Ovary (tissue), 9 donors: Measurements from ENCODE around the gene MECP2. TPM values are rescaled to one million over a fixed set of nuclear protein-coding genes. Genes with fewer than 3 reads are reported as not detected.

ENCODE experiments used
- DNase-seq, 5 donors: peaks; one replicate each; pipeline ENCODE4 v3.0.0-alpha.2; 2019 to 2020
- H3K27ac ChIP-seq, 2 donors: fragments of 200-600 bp; one replicate each; pipeline versions ENCODE4 v1.5.1 to v1.8.0; 2019 to 2022
- H3K27me3 ChIP-seq: fragments of 200-600 bp; one replicate; pipeline ENCODE4 v1.8.0; 2022
- H3K36me3 ChIP-seq: fragments of 200-600 bp; sonication (generic); one replicate; pipeline ENCODE4 v1.5.1; 2019
- H3K4me1 ChIP-seq: one replicate; pipeline ENCODE4 v1.8.1; 2013; ENCODE audit warnings: mild to moderate bottlenecking, moderate library complexity; ENCODE audit not compliant: insufficient read depth
- H3K4me3 ChIP-seq: fragments of 200-600 bp; sonication (generic); one replicate; pipeline ENCODE4 v1.5.1; 2017
- H3K9me3 ChIP-seq, 2 donors: fragments of 200-600 bp in 1 of 2; sonication (generic) in 1 of 2; one replicate each; pipeline versions ENCODE4 v1.5.1 to v1.8.1; 2013 to 2019; ENCODE audit warnings: mild to moderate bottlenecking in 1 of 2, moderate library complexity in 1 of 2
- CTCF ChIP-seq, 3 donors: fragments of 450-650 bp in 2 of 3; fragments of 200-600 bp in 1 of 3; IDR thresholded peaks; one replicate each; pipeline versions ENCODE4 v1.5.1 to v1.8.0; 2016 to 2022; ENCODE audit warnings: antibody characterized with exemption in 3 of 3, mild to moderate bottlenecking in 1 of 3
- EP300 ChIP-seq: sonication (generic); formaldehyde crosslinking; IDR thresholded peaks from one replicate; pipeline ENCODE4 v1.6.1; 2017; ENCODE audit warnings: antibody characterized with exemption
- POLR2A ChIP-seq: fragments of 450-650 bp; IDR thresholded peaks from one replicate; pipeline ENCODE4 v1.6.1; 2017; ENCODE audit warnings: antibody characterized with exemption, mild to moderate bottlenecking, moderate library complexity
- WGBS, 3 donors: extraction: QIAGEN DNeasy Blood & Tissue Kit in 1 of 3; methylation state at CpG; one replicate each; pipeline versions ENCODE4 v1.1.5 to v1.1.7; 2013 to 2017; 5-methylcytosine and 5-hydroxymethylcytosine counted together
- intact Hi-C, 4 donors: fragments of 100-400 bp; cut with DNase I; formaldehyde crosslinking; loops; one replicate each; pipeline versions ENCODE4 v1.11.0 to v1.15.1; 2022 to 2023
- microRNA counts: library from miRNA; unstranded; fragments of <30 nt; microRNA quantifications from one replicate; lab custom pipeline; 2016
- microRNA-seq, 3 donors: library from miRNA; unstranded; fragments of <30 nt; microRNA quantifications; one replicate each; pipeline versions ENCODE4 to v1.2.0, GENCODE V29; 2019 to 2020
- polyA plus RNA-seq, 2 donors: library from polyadenylated mRNA; stranded (reverse); fragments of 200-250 nt in 1 of 2; fragments of 350-450 nt in 1 of 2; fragmentation: Illumina TruSeq in 1 of 2; extraction: RNeasy Lipid Tissue Mini Kit (QIAGEN cat#74804) in 1 of 2; gene quantifications; one replicate each; pipeline ENCODE4 v1.2.3, GENCODE V29; 2013 to 2014
- small RNA-seq: library from RNA; depleted of rRNA; stranded (forward); fragments of <200 nt; gene quantifications from one replicate; pipeline ENCODE3, GENCODE V24; 2016
- total RNA-seq, 7 donors: library from RNA; depleted of rRNA in 2 of 7; stranded (reverse); fragments of >200 nt in 2 of 7; fragmentation: NEBNext Ultra II Directional in 3 of 7; extraction: Animal tissue kit (Norgen Biotek cat#: 25700) in 3 of 7; gene quantifications; one replicate each; pipeline versions ENCODE4 v1.1.0 to v1.2.4, GENCODE V29; 2016 to 2023
- donor health status: DM: no; HTN: no; CAD: no; lungs with moderate emphysema.
- donor health status: DM: no; HTN: no; CAD: no.
- donor health status: Bipolar disorder and iron deficiency.
- donor health status: DM: yes; HTN: yes; CAD: no.
- donor health status: DM: no; HTN: no; CAD: no.
- donor health status: DM: yes; HTN: yes; CAD: no.

Gene MECP2
- total and polyA plus RNA-seq, 9 donors = 26.8 to 91.2 (median 62.2) TPM

DNA sequence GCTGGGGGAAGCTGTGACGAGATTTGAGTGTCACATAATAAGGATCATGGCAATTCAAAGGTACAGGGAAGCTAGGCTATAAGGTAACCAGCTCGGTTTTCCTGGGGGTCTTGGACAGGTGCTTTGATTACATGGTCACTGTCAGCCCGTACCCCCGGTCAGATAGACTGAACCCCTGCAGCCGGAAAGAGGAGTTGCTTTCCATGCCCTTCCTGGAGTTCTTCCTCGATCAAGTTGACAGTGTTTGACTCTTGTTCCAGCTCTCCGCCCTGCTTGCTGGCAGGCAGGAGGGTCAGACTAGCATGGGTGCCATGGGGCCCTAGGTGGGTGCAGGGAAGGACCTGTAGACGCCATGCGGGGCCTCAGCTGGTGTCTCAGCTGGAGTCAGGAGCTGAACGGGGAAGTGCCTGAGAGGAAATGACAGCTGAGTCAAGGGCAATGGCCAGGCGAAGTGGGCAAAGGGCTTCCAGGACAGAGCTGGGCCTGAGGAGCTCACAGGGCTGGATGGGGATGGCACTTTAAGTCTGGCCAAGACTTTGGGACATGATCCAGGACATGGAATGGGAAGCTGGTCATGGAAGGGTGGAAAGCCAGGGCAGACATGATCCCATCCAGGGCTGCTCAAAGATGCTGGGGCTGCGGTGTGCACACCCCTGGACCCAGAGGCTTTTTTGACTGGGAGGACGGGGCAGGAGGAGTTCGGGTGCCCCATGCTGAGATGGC, 123.4 kb downstream of the MECP2 start:
- TF ChIP-seq POLR2A (no peak), EP300 (no peak), CTCF (IDR thresholded peaks at IDR 0.05) (no peak)
- H3K4me3 ChIP-seq = no peak overlapping the region
- WGBS, 3 donors = 78 to 80% (median 80%) methylated on average over 14 of the region's 14 CpGs
- no peaks in the 10 kb centered on the region for H3K27me3 ChIP-seq
- H3K36me3 ChIP-seq = no peaks in the 10 kb centered on the region
- DNase-seq = peak in 2 of 5 donors; percentile 27 to 46
- peak overlapping the region in 1 of 2 donors; percentile 4 for H3K27ac ChIP-seq
- H3K9me3 ChIP-seq = no peaks in the 10 kb centered on the region
- intact Hi-C loops = no loop called here
- peaks cover 10% of the 10 kb centered on the region for H3K4me1 ChIP-seq

DNA sequence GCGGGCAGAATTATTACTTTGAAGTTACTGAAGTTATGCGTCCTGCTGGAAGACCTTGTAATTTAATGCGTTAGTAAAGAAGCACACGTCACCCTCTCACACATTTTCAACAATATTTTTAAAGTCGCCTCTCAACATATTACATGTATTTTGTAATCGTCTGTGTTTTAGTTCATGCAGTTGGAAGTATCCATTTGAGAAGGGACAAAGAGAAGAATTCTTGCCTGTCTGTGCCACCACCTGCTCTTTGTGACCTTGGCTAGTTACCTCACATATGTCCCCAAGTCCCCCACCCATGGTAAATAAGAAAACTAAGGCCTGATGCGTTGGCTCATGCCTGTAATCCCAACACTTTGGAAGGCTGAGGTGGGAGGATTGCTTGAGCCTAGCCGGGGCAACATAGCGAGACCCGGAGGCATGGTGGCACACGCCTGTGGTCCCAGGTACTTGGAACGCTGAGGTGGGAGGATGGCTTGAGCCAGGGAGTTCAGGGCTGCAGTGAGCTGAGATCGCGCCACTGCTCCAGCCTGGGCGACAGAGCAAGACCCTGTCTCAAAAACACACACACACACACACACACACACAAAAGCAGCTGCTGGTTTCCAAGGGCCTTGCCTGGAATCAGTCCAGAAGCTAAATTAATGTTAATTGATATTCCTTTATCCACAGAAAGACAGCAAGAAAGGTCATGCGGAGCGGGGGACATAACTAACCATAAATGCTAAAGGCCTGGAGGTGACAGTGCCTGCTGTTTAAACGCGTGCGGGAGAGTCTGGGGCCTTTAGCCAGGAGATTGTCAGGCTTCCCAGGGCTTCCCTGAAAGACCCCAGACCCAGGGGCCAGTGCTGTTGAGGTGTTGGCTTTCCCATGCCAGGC, 124.2 kb downstream of the MECP2 start:
- peak in 2 of 5 donors; percentile 21 to 47 for DNase-seq
- peaks cover 10% of the 10 kb centered on the region for H3K4me1 ChIP-seq
- H3K4me3 ChIP-seq = peak overlapping the region; percentile 83
- H3K27ac ChIP-seq = peak overlapping the region; percentile 100
- H3K27me3 ChIP-seq = no peaks in the 10 kb centered on the region
- no peaks in the 10 kb centered on the region for H3K36me3 ChIP-seq
- intact Hi-C loops = no loop called here
- TF ChIP-seq EP300 (no peak), CTCF (IDR thresholded peaks at IDR 0.05) (no peak), POLR2A (no peak)
- WGBS, 3 donors = 42 to 46% (median 46%) methylated on average over 19 to 20 of the region's 20 CpGs
- H3K9me3 ChIP-seq = no peaks in the 10 kb centered on the region

DNA sequence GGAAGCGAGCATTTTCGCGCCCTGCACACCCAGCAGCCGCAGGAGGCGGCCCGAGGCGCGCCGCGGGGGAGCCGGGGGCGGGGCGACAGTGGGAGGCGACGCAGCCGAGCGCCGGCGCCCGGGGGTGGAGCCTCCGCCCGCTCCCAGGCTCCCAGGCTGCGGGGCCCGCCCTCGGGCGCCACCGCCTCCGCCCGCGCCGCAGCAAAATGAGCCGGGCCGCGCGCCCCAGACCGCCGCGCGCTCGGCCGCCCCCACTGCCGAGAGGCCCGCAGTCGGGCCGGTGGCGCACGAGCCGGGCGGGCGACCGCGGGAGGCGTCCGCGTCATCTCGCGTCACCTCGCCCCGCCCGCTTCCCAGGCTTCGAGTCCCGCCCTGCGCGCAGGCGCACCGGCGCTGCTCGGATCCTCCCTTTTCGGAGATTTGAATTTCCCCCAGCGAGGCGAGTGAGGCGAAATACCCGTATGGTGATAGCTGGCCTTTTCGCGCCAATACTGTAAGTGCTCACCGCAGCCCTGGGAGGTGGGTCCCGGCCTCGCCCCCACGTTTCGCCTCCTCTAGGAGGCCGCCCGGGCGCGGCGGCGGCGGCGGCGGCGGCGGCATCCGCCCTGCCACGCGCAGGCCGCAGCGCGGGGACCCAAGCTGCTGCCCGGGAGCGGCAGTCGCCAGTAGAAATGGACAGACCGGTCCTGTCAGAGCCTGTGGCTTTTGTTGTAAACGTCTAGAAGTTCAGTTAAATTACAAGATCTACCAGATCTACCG, 125.0 kb downstream of the MECP2 start, which contains the start of gene TMEM187:
TMEM187 (plus strand) TSS at position 387 of the 759 bp plus-strand sequence. CDS start 9,309 bp downstream, outside the sequence.
- intact Hi-C loops = no loop called here
- no peaks in the 10 kb centered on the region for H3K36me3 ChIP-seq
- no peaks in the 10 kb centered on the region for H3K9me3 ChIP-seq
- H3K4me1 ChIP-seq = peaks cover 10% of the 10 kb centered on the region
- H3K4me3 ChIP-seq = peak within 1 kb of the TSS; percentile 83
- WGBS, 3 donors = 3 to 7% (median 7%) methylated on average over 49 to 103 of the region's 103 CpGs
- H3K27me3 ChIP-seq = no peaks in the 10 kb centered on the region
- H3K27ac ChIP-seq = peak within 1 kb of the TSS; percentile 100
- peak; percentile 88 to 93 (median 92) for DNase-seq
- TF ChIP-seq POLR2A = peak; percentile 78
- peak in 1 of 3 donors; percentile 6 for TF ChIP-seq CTCF (IDR thresholded peaks at IDR 0.05)
- TF ChIP-seq EP300 = no peak

MicroRNA genes within 50 kb of the gene (microRNA counts, 767-probe panel; counts per million panel counts)
- microRNA hsa-miR-718 (lab: Ali Mortazavi, UCI) = 530 counts per million, percentile 78 among the panel's probes with 10 or more counts

Small RNA genes lying within 50 kb of the gene (microRNA-seq; reads per million reads assigned to microRNA genes)
- gene MIR3202-1 (0 reads per million in 3 donors), gene MIR3202-2 (0 reads per million in 3 donors), gene MIR718 (0 reads per million in 3 donors)

Small RNA genes lying within 50 kb of the gene (small RNA-seq; reads per million reads assigned to genes)
- gene MIR3202-1 = not detected

Other genes starting within 250 kb of the MECP2 start
- 1 to 10 TPM in 3 of 7 donors, under 1 TPM in 3, not detected in 1; 0.36 to 3.0 (median 1.1) TPM for gene L1CAM, start 211.5 kb downstream of the MECP2 start, total RNA-seq
- gene L1CAM, start 211.5 kb downstream of the MECP2 start, polyA plus RNA-seq = 1 to 10 TPM in 1 of 2 donors, under 1 TPM in 1; 0.63 to 1.1 TPM
- gene AVPR2, start 193.0 kb downstream of the MECP2 start, total RNA-seq = 1 to 10 TPM in 1 of 7 donors, under 1 TPM in 4, not detected in 2; 0.34 to 1.5 (median 0.50) TPM
- gene AVPR2, start 193.0 kb downstream of the MECP2 start, polyA plus RNA-seq = 1 to 10 TPM in 1 of 2 donors, not detected in 1; 1.3 TPM
- gene ARHGAP4, start 171.5 kb downstream of the MECP2 start, total RNA-seq = 10 to 100 TPM in 5 of 7 donors, 1 to 10 TPM in 2; 7.0 to 22.3 (median 11.4) TPM
- 10 to 100 TPM in 1 of 2 donors, 1 to 10 TPM in 1; 1.2 to 14.7 TPM for gene ARHGAP4, start 171.5 kb downstream of the MECP2 start, polyA plus RNA-seq
- 10 to 100 TPM; 36.7 to 95.5 (median 64.2) TPM for gene NAA10, start 162.7 kb downstream of the MECP2 start, total RNA-seq
- gene NAA10, start 162.7 kb downstream of the MECP2 start, polyA plus RNA-seq = 10 to 100 TPM; 64.9 to 87.3 TPM
- gene RENBP, start 153.1 kb downstream of the MECP2 start, total RNA-seq = 1 to 10 TPM in 6 of 7 donors, under 1 TPM in 1; 0.80 to 4.9 (median 2.5) TPM
- gene RENBP, start 153.1 kb downstream of the MECP2 start, polyA plus RNA-seq = 1 to 10 TPM; 1.2 to 2.8 TPM
- 10 to 100 TPM; 26.3 to 62.5 (median 53.1) TPM for gene HCFC1, start 125.9 kb downstream of the MECP2 start, total RNA-seq
- gene HCFC1, start 125.9 kb downstream of the MECP2 start, polyA plus RNA-seq = 10 to 100 TPM; 13.3 to 19.7 TPM
- gene TMEM187, start 125.0 kb downstream of the MECP2 start, total RNA-seq = 10 to 100 TPM in 3 of 7 donors, 1 to 10 TPM in 4; 4.4 to 11.6 (median 9.4) TPM
- 1 to 10 TPM; 2.6 to 9.8 TPM for gene TMEM187, start 125.0 kb downstream of the MECP2 start, polyA plus RNA-seq
- gene IRAK1, start 77.8 kb downstream of the MECP2 start, total RNA-seq = 10 to 100 TPM; 17.0 to 97.4 (median 52.6) TPM
- gene IRAK1, start 77.8 kb downstream of the MECP2 start, polyA plus RNA-seq = 10 to 100 TPM; 10.5 to 25.8 TPM
- not detected for gene OPN1LW, start 46.5 kb upstream of the MECP2 start, total RNA-seq
- not detected for gene OPN1LW, start 46.5 kb upstream of the MECP2 start, polyA plus RNA-seq
- gene OPN1MW, start 84.9 kb upstream of the MECP2 start, total RNA-seq = not detected
- gene OPN1MW, start 84.9 kb upstream of the MECP2 start, polyA plus RNA-seq = not detected
- gene OPN1MW2, start 122.0 kb upstream of the MECP2 start, total RNA-seq = not detected
- not detected for gene OPN1MW2, start 122.0 kb upstream of the MECP2 start, polyA plus RNA-seq
- not detected for gene OPN1MW3, start 159.9 kb upstream of the MECP2 start, total RNA-seq
- not detected for gene OPN1MW3, start 159.9 kb upstream of the MECP2 start, polyA plus RNA-seq
- gene TEX28, start 197.4 kb upstream of the MECP2 start, total RNA-seq = not detected
- not detected for gene TEX28, start 197.4 kb upstream of the MECP2 start, polyA plus RNA-seq
- under 1 TPM in 4 of 7 donors, not detected in 3; 0.12 to 0.36 (median 0.23) TPM for gene TKTL1, start 198.1 kb upstream of the MECP2 start, total RNA-seq
- under 1 TPM; 0.38 to 0.91 TPM for gene TKTL1, start 198.1 kb upstream of the MECP2 start, polyA plus RNA-seq